ENCODE measurements around the gene AGBL1. TPM values are rescaled to one million over a fixed set of nuclear protein-coding genes. Genes with fewer than 3 reads are reported as not detected.

AGBL1 gene
- total and polyA plus RNA-seq, 2 donors (not counting 1 experiment from before 2014, with no cell fraction given) = not detected

GRCh38 chr15:86300390-86301125 is 220.9 kb downstream of the AGBL1 start:
- POLR2A ChIA-PET = no interaction called here
- H3K27ac Mint-ChIP-seq = no peak overlapping the region
- Histone ChIP-seq H3K4me1 (ENCODE audit: control insufficient read depth in 2 of 2, insufficient read depth in 2 of 2, low read length in 2 of 2) (no peaks in the 10 kb centered on the region), H3K4me3 (ENCODE audit: control extremely low read depth in 1 of 5, extremely low read depth in 1 of 5, insufficient read depth in 1 of 5, low read depth in 2 of 5, low read length in 4 of 5) (no peak overlapping the region), H3K9ac (ENCODE audit: low read length) (no peak overlapping the region), H2AFZ (ENCODE audit: insufficient read depth, low read depth, low read length, poor library complexity, severe bottlenecking) (no peak overlapping the region), H3K36me3 (replicated peaks in 1 of 2; ENCODE audit: control extremely low read depth in 1 of 2, control insufficient read depth in 1 of 2, extremely low read depth in 1 of 2, insufficient read depth in 2 of 2, low read length in 1 of 2) (no peaks in the 10 kb centered on the region), H3K27ac (ENCODE audit: low read length in 2 of 2) (no peak overlapping the region), H3K79me2 (ENCODE audit: control insufficient read depth, insufficient read depth, low read length) (no peaks in the 10 kb centered on the region), H3K27me3 (replicated peaks in 1 of 4; ENCODE audit: control extremely low read depth in 1 of 4, control insufficient read depth in 3 of 4, insufficient read depth in 4 of 4, low read length in 3 of 4) (no peaks in the 10 kb centered on the region), H3K9me3 (ENCODE audit: control extremely low read depth in 1 of 3, control insufficient read depth in 2 of 3, insufficient read depth in 1 of 3, low read length in 2 of 3) (no peaks in the 10 kb centered on the region), H4K20me1 (ENCODE audit: control insufficient read depth, insufficient read depth, low read length, poor library complexity, severe bottlenecking) (no peaks in the 10 kb centered on the region), H3K4me2 (replicated peaks; ENCODE audit: low read depth, low read length, poor library complexity, severe bottlenecking) (no peak overlapping the region)
- no peaks in the 10 kb centered on the region for H3K4me1 Mint-ChIP-seq
- CTCF ChIA-PET = interaction anchor here (0.7 kb wide), 1 partner anchor 490 kb away, joined by 3 read pairs; no protein-coding TSS in a partner anchor
- intact Hi-C loops (cut with micrococcal nuclease) = no loop called here
- 86% methylated on average over 2 of the region's 4 CpGs for WGBS (ENCODE audit: insufficient coverage)
- H3K4me3 Mint-ChIP-seq = no peak overlapping the region
- DNase-seq (no peak), ATAC-seq (ENCODE audit: low read depth) (no peak)
- TF ChIP-seq EZH2 (IDR thresholded peaks at IDR 0.05; ENCODE audit: borderline replicate concordance, insufficient read depth, low read depth, low read length, poor library complexity, severe bottlenecking) = no peak
- TF ChIP-seq CTCF (IDR thresholded peaks at IDR 0.05) = no peak
- peaks cover 4% of the 10 kb centered on the region for H3K9me3 Mint-ChIP-seq (ENCODE audit: insufficient read depth)
- H3K27me3 Mint-ChIP-seq = no peaks in the 10 kb centered on the region

DNA sequence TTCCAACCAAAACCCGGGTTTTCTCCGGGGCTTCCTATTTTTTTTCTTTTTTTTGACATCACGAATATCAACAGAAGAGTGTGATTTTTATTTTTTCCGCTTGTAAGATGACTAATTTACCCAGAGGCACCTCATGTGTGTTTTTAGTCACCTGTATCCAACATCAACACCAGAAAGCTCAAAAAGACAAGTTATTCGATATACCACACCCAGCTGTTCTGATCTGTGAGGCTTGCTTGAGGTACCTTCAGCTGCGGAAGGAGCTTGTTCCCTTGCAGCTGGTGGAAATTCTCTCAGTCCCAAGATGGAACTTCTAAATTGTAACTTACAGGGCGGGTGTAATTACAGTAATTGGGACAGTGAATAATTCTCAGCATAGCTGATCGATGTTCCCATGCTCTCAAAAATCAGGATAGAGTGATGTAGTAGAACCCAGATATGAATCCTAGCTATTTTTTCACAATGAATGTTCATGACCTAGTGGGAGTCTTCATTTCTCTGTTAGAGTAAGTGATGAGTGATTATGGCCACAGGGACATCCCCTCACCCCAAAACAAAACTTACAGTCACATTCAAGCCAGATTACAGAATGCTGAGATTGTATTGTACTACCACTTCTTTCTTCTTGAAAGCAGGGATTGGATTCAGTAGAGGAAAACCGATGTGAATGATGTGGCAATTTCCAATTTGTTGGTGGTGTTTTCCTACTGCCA is 232.1 kb downstream of the AGBL1 start:
- ATAC-seq (ENCODE audit: low read depth) (no peak), DNase-seq (no peak)
- H3K27me3 Mint-ChIP-seq = no peaks in the 10 kb centered on the region
- no peaks in the 10 kb centered on the region for H3K27me3 ChIP-seq (replicated peaks in 1 of 4; ENCODE audit: control extremely low read depth in 1 of 4, control insufficient read depth in 3 of 4, insufficient read depth in 4 of 4, low read length in 3 of 4)
- no peak overlapping the region for H3K4me2 ChIP-seq (replicated peaks; ENCODE audit: low read depth, low read length, poor library complexity, severe bottlenecking)
- no peak overlapping the region for H3K27ac ChIP-seq (ENCODE audit: low read length in 2 of 2)
- 60% methylated on average over 1 of the region's 9 CpGs for WGBS (ENCODE audit: insufficient coverage)
- H3K27ac Mint-ChIP-seq = no peak overlapping the region
- H3K4me3 ChIP-seq (ENCODE audit: control extremely low read depth in 1 of 5, extremely low read depth in 1 of 5, insufficient read depth in 1 of 5, low read depth in 2 of 5, low read length in 4 of 5) = no peak overlapping the region
- peaks cover 0 to 4% (median 0%) of the 10 kb centered on the region in 3 donors for H3K9me3 ChIP-seq (ENCODE audit: control extremely low read depth in 1 of 3, control insufficient read depth in 2 of 3, insufficient read depth in 1 of 3, low read length in 2 of 3)
- no peak overlapping the region for H2AFZ ChIP-seq (ENCODE audit: insufficient read depth, low read depth, low read length, poor library complexity, severe bottlenecking)
- no peak overlapping the region for H3K9ac ChIP-seq (ENCODE audit: low read length)
- POLR2A ChIA-PET = no interaction called here
- TF ChIP-seq EZH2 (IDR thresholded peaks at IDR 0.05; ENCODE audit: borderline replicate concordance, insufficient read depth, low read depth, low read length, poor library complexity, severe bottlenecking) (no peak), CTCF (IDR thresholded peaks at IDR 0.05) (no peak)
- H3K4me1 Mint-ChIP-seq = no peaks in the 10 kb centered on the region
- intact Hi-C loops (cut with micrococcal nuclease) = no loop called here
- CTCF ChIA-PET = no interaction called here
- no peaks in the 10 kb centered on the region for H3K9me3 Mint-ChIP-seq (ENCODE audit: insufficient read depth)
- no peaks in the 10 kb centered on the region for H3K36me3 ChIP-seq (replicated peaks in 1 of 2; ENCODE audit: control extremely low read depth in 1 of 2, control insufficient read depth in 1 of 2, extremely low read depth in 1 of 2, insufficient read depth in 2 of 2, low read length in 1 of 2)
- no peaks in the 10 kb centered on the region for H4K20me1 ChIP-seq (ENCODE audit: control insufficient read depth, insufficient read depth, low read length, poor library complexity, severe bottlenecking)
- H3K4me3 Mint-ChIP-seq = no peak overlapping the region
- no peaks in the 10 kb centered on the region for H3K4me1 ChIP-seq (ENCODE audit: control insufficient read depth in 2 of 2, insufficient read depth in 2 of 2, low read length in 2 of 2)
- no peaks in the 10 kb centered on the region for H3K79me2 ChIP-seq (ENCODE audit: control insufficient read depth, insufficient read depth, low read length)

Measured in B cell (primary cell).